IMR-90 (cell line): ENCODE data around the gene NOS1AP. TPM values are rescaled to one million over a fixed set of nuclear protein-coding genes. Genes with fewer than 3 reads are reported as not detected.
A peak's percentile ranks its signal among the peaks of the same experiment; 100 is the strongest.

Source experiments
- ATAC-seq: fragments of 200-7000 bp; cut with Tn5 transposase; 2 replicates; pipeline ENCODE4 v1.9.1; 2020; ENCODE audit warnings: low read depth, mild to moderate bottlenecking, moderate library complexity
- BruUV-seq: library from RNA; stranded (reverse); fragments of 400-500 nt; replicated peaks from 2 replicates; lab custom pipeline; 2021; lab: Mats Ljungman, UMichigan
- CTCF ChIA-PET: fragments of 300-600 bp; formaldehyde crosslinking; extraction: SDS; loops from one replicate; lab custom pipeline; 2021; ENCODE audit warnings: antibody characterized with exemption; lab: Yijun Ruan, JAX
- POLR2A ChIA-PET: fragments of 300-600 bp; sonication (Branson Sonifier 250); formaldehyde crosslinking; loops from one replicate; lab custom pipeline; 2022; ENCODE audit warnings: antibody characterized with exemption; ENCODE audit not compliant: unreplicated experiment; lab: Charles Lee
- DNase-seq: peaks from one replicate; pipeline ENCODE4 v3.0.0; 2013
- H2AFZ ChIP-seq: replicated peaks from 2 replicates; pipeline ENCODE3; 2013; ENCODE audit warnings: low read length, mild to moderate bottlenecking; ENCODE audit not compliant: poor library complexity
- H2AK5ac ChIP-seq: 2 replicates; pipeline ENCODE4 v1.6.1; 2013; ENCODE audit warnings: low read depth, low read length, inconsistent platforms
- H2AK9ac ChIP-seq: replicated peaks from 2 replicates; pipeline ENCODE3; 2013; ENCODE audit warnings: mild to moderate bottlenecking, low read depth, low read length, moderate library complexity; ENCODE audit not compliant: poor library complexity
- H2BK120ac ChIP-seq: 2 replicates; pipeline ENCODE4 v1.6.1; 2013; ENCODE audit warnings: low read depth, low read length, inconsistent platforms
- H2BK15ac ChIP-seq: 3 replicates; pipeline ENCODE4 v1.6.1; 2013; ENCODE audit warnings: low read depth, low read length, inconsistent platforms
- H2BK20ac ChIP-seq: 2 replicates; pipeline ENCODE4 v1.6.1; 2013; ENCODE audit warnings: low read depth, mild to moderate bottlenecking, inconsistent platforms, low read length, moderate library complexity
- H2BK5ac ChIP-seq: 2 replicates; pipeline ENCODE4 v1.6.1; 2013; ENCODE audit warnings: mild to moderate bottlenecking, low read depth, low read length, inconsistent platforms; ENCODE audit not compliant: poor library complexity, severe bottlenecking
- H3K14ac ChIP-seq: replicated peaks from 2 replicates; pipeline ENCODE4 v1.6.1; 2013; ENCODE audit warnings: low read depth, low read length, inconsistent platforms
- H3K18ac ChIP-seq: 2 replicates; pipeline ENCODE4 v1.6.1; 2013; ENCODE audit warnings: low read depth, low read length, control low read depth
- H3K23ac ChIP-seq: 2 replicates; pipeline ENCODE4 v1.6.1; 2013; ENCODE audit warnings: low read depth, low read length, inconsistent platforms
- H3K27ac ChIP-seq: 2 replicates; pipeline ENCODE4 v1.5.1; 2013; ENCODE audit warnings: mild to moderate bottlenecking, control low read depth, low read length; ENCODE audit not compliant: insufficient read depth
- H3K27me3 ChIP-seq: 2 replicates; pipeline ENCODE4 v1.6.1; 2013; ENCODE audit warnings: low read length; ENCODE audit not compliant: control insufficient read depth, insufficient read depth
- H3K36me3 ChIP-seq: 2 replicates; pipeline ENCODE4 v1.6.1; 2013; ENCODE audit warnings: low read length, mixed read lengths; ENCODE audit not compliant: control insufficient read depth, insufficient read depth
- H3K4ac ChIP-seq: 2 replicates; pipeline ENCODE4 v1.6.1; 2013; ENCODE audit warnings: low read depth, low read length, inconsistent platforms
- H3K4me1 ChIP-seq: 2 replicates; pipeline ENCODE4 v1.6.1; 2013; ENCODE audit warnings: low read length, mixed read lengths; ENCODE audit not compliant: control insufficient read depth, insufficient read depth
- H3K4me2 ChIP-seq: 2 replicates; pipeline ENCODE4 v1.6.1; 2013; ENCODE audit warnings: low read depth, mild to moderate bottlenecking, control low read depth, low read length, moderate library complexity
- H3K4me3 ChIP-seq: 2 replicates; pipeline ENCODE4 v1.5.1; 2013; ENCODE audit warnings: low read depth, mild to moderate bottlenecking, control low read depth, low read length, moderate library complexity; ENCODE audit not compliant: insufficient read depth
- H3K56ac ChIP-seq: 2 replicates; pipeline ENCODE4 v1.6.1; 2013; ENCODE audit warnings: low read length, inconsistent platforms; ENCODE audit not compliant: insufficient read depth; ENCODE audit errors: extremely low read depth
- H3K79me1 ChIP-seq, 2 experiments: 2 replicates each; pipeline ENCODE4 v1.6.1; 2013; ENCODE audit warnings: low read length in 2 of 2, inconsistent platforms in 1 of 2, low read depth in 1 of 2
- H3K9ac ChIP-seq: 2 replicates; pipeline ENCODE4 v1.6.1; 2013; ENCODE audit warnings: low read depth, low read length, control low read depth
- H3K9me1 ChIP-seq: 2 replicates; pipeline ENCODE4 v1.6.1; 2013; ENCODE audit warnings: low read length, inconsistent platforms; ENCODE audit not compliant: insufficient read depth
- H3K9me3 ChIP-seq: 2 replicates; pipeline ENCODE4 v1.6.1; 2013; ENCODE audit warnings: low read length; ENCODE audit not compliant: control insufficient read depth, insufficient read depth
- H4K20me1 ChIP-seq: 2 replicates; pipeline ENCODE4 v1.6.1; 2013; ENCODE audit warnings: low read length, inconsistent platforms; ENCODE audit not compliant: insufficient read depth
- H4K5ac ChIP-seq: 2 replicates; pipeline ENCODE4 v1.6.1; 2013; ENCODE audit warnings: mild to moderate bottlenecking, low read depth, low read length, control low read depth
- H4K8ac ChIP-seq, 2 experiments: 2 replicates each; pipeline ENCODE4 v1.6.1; 2013; ENCODE audit warnings: low read depth in 2 of 2, low read length in 2 of 2, control low read depth in 1 of 2, inconsistent platforms in 1 of 2
- H4K91ac ChIP-seq: 2 replicates; pipeline ENCODE4 v1.6.1; 2013; ENCODE audit warnings: low read depth, low read length, inconsistent platforms; ENCODE audit not compliant: insufficient read depth
- MAZ ChIP-seq: IDR thresholded peaks from 2 replicates; pipeline ENCODE4 v1.6.1; 2012; ENCODE audit warnings: low read depth, mild to moderate bottlenecking, low read length, improper control_type of control experiment, moderate library complexity, borderline replicate concordance
- MXI1 ChIP-seq: IDR thresholded peaks from 2 replicates; pipeline ENCODE4 v1.6.1; 2012; ENCODE audit warnings: low read depth, mild to moderate bottlenecking, low read length, moderate library complexity, borderline replicate concordance
- NFE2L2 ChIP-seq: fragments of 150-350 bp; IDR thresholded peaks from 2 replicates; pipeline ENCODE4 v1.6.1; 2016; ENCODE audit warnings: low read depth, mild to moderate bottlenecking, low read length
- WGBS, 2 experiments: methylation state at CpG; one replicate each; pipeline versions ENCODE4 v1.1.5 to v1.1.7; 2013; ENCODE audit warnings: missing lambda C conversion rate in 2 of 2; ENCODE audit not compliant: insufficient read length in 1 of 2; ENCODE audit errors: extremely low coverage in 2 of 2; 5-methylcytosine and 5-hydroxymethylcytosine counted together
- dilution Hi-C: fragments of 300-500 bp; cut with HindIII; formaldehyde crosslinking; loops from one replicate; pipeline ENCODE4 v1.14.3; 2018; ENCODE audit warnings: low sequenced_read_pairs; ENCODE audit not compliant: unreplicated experiment
- in situ Hi-C: fragments of 300-500 bp; cut with MboI; formaldehyde crosslinking; loops from 3 replicates; pipeline ENCODE4 v1.14.3; 2019; ENCODE audit warnings: low sequenced_read_pairs, inconsistent platforms, mixed read lengths
- intact Hi-C: fragments of 100-400 bp; cut with micrococcal nuclease; formaldehyde crosslinking; loops from 2 replicates; pipeline ENCODE4 v1.10.0; 2022
- polyA plus RNA-seq, 3 experiments: library from polyadenylated mRNA; depleted of rRNA; stranded (reverse); fragments of >200 nt; gene quantifications; 2 replicates each; pipeline ENCODE4 v1.2.3, GENCODE V29; 2012; ENCODE audit warnings: low replicate concordance in 1 of 3
- total RNA-seq: library from RNA; depleted of rRNA; stranded (reverse); fragments of >200 nt; gene quantifications from 2 replicates; pipeline ENCODE4 v1.2.3, GENCODE V29; 2012
- TF ChIP-seq, protein P1 (sequence below): fragments of 150-350 bp; IDR thresholded peaks from 2 replicates; pipeline ENCODE4 v1.6.1; 2017; ENCODE audit warnings: mild to moderate bottlenecking, antibody characterized with exemption, low read length, low read depth

NOS1AP gene
- total and polyA plus RNA-seq, 2 of the 4 experiments (the other 2 are of a cell fraction): 0.18 to 0.19 TPM

DNA sequence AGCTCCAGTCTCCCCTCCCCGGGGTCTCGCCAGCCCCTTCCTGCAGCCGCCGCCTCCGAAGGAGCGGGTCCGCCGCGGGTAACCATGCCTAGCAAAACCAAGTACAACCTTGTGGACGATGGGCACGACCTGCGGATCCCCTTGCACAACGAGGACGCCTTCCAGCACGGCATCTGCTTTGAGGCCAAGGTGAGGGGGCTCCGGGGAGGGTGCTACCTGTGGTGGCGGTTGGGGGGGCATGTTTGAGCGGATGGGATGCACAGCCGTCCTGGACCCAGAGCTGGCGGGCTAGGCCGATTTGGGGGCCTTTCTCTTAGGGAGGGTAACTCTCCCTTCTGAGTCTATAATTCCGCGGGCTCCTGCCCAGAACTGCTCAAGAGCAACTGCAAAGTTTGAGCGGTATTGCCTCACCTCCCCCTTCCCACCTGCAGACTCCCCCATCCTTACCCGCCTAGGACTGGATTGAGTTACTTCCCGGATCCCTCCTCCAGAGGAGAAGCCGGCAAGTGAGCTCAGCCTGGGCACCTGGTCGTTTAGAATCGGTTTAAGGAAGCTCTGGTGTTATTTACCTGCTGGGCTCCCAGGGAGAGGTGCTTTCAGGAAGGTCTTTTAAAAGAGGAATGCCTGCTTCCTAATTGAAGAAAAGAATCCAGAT, 730 bp downstream of the NOS1AP start:
- Histone ChIP-seq H3K9me3 (peaks cover 4% of the 10 kb centered on the region), H3K4me2 (peak overlapping the region; percentile 80), H3K4ac (no peak overlapping the region), H4K5ac (no peak overlapping the region), H4K20me1 (no peaks in the 10 kb centered on the region), H4K91ac (no peak overlapping the region), H3K9ac (0 out of 2 replicates have a peak overlapping the region, but pooled peaks have one; percentile 20), H3K36me3 (no peaks in the 10 kb centered on the region), H3K27me3 (peaks cover 49% of the 10 kb centered on the region), H3K79me1 (no peaks in the 10 kb centered on the region), H3K4me1 (no peaks in the 10 kb centered on the region; the same call in 1 of the 2 replicates), H3K27ac (no peak overlapping the region), H3K9me1 (no peaks in the 10 kb centered on the region), H3K4me3 (peak overlapping the region; percentile 78), H3K23ac (no peak overlapping the region), H2AK5ac (no peak overlapping the region), H2BK15ac (no peak overlapping the region), H2AK9ac (no peak overlapping the region), H2BK5ac (no peak overlapping the region), H2BK20ac (no peak overlapping the region), H3K18ac (no peak overlapping the region), H2BK120ac (no peak overlapping the region), H2AFZ (peak overlapping the region; percentile 81), H4K8ac (no peak overlapping the region), H3K14ac (no peak overlapping the region), H3K56ac (no peak overlapping the region)
- intact Hi-C loops (no loop called here), in situ Hi-C loops (no loop called here), dilution Hi-C loops (no loop called here)
- ChIA-PET CTCF (interaction anchor here (0.8 kb wide), 1 partner anchor 14 kb away, joined by 3 read pairs; no protein-coding TSS in a partner anchor), POLR2A (no interaction called here)
- no TSS peak for BruUV-seq
- WGBS, 2 experiments: no CpG with 5 or more reads among the region's 29 CpGs
- TF ChIP-seq, protein P1, sequence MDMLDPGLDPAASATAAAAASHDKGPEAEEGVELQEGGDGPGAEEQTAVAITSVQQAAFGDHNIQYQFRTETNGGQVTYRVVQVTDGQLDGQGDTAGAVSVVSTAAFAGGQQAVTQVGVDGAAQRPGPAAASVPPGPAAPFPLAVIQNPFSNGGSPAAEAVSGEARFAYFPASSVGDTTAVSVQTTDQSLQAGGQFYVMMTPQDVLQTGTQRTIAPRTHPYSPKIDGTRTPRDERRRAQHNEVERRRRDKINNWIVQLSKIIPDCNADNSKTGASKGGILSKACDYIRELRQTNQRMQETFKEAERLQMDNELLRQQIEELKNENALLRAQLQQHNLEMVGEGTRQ: no peak
- TF ChIP-seq NFE2L2: no peak
- TF ChIP-seq MXI1: no peak
- TF ChIP-seq MAZ: no peak
- ATAC-seq (no peak), DNase-seq (no peak)
